ENCODE results near the gene GPC3.

GPC3 gene

DNA sequence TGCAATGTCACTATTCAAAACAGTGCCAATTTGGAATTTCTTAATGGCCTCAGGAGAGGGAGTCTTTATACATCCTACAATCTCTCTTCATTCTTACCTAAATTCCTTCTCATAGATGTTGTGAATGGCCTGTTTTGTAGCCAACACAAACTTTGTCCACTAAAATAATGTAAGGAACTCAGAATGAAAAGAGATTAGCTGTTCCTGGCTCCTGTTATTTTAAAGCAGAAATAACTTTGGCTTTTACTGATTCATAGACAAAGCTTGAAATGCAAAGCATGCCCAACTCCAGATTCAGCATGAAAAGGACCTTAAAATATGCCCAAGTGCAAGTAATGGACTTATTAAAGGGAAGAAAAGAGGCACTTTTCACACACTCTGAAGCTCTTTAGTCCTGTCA lies 424.1 kb downstream of the GPC3 start:
- TF ChIP-seq, protein P1, sequence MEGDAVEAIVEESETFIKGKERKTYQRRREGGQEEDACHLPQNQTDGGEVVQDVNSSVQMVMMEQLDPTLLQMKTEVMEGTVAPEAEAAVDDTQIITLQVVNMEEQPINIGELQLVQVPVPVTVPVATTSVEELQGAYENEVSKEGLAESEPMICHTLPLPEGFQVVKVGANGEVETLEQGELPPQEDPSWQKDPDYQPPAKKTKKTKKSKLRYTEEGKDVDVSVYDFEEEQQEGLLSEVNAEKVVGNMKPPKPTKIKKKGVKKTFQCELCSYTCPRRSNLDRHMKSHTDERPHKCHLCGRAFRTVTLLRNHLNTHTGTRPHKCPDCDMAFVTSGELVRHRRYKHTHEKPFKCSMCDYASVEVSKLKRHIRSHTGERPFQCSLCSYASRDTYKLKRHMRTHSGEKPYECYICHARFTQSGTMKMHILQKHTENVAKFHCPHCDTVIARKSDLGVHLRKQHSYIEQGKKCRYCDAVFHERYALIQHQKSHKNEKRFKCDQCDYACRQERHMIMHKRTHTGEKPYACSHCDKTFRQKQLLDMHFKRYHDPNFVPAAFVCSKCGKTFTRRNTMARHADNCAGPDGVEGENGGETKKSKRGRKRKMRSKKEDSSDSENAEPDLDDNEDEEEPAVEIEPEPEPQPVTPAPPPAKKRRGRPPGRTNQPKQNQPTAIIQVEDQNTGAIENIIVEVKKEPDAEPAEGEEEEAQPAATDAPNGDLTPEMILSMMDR (IDR thresholded peaks at IDR 0.05; ENCODE audit: low read depth, low read length) = no peak
- no peak for DNase-seq (ENCODE audit: extremely low read depth, low read depth)

DNA sequence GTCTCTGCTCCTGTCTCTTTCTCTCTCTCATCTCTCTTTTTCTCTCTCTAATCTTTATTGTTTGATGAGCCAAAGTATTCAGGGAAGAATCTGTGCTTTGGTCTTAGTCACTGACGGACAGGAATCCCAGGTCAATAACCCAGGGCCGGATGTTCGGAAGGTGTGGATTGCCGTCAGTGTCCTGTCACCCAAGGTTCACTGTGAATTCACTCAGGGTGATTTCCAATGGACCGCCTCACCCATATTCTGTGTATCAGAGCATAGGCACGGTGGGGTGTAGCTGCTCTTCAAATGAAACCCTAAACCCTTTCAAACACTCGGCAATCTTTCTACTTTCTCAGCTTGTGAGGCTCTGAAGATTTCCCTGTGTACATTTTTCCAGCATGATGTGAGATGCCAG lies 425.5 kb downstream of the GPC3 start:
- TF ChIP-seq, protein P1 (IDR thresholded peaks at IDR 0.05; ENCODE audit: low read depth, low read length) = no peak
- no peak for DNase-seq (ENCODE audit: extremely low read depth, low read depth)

DNA sequence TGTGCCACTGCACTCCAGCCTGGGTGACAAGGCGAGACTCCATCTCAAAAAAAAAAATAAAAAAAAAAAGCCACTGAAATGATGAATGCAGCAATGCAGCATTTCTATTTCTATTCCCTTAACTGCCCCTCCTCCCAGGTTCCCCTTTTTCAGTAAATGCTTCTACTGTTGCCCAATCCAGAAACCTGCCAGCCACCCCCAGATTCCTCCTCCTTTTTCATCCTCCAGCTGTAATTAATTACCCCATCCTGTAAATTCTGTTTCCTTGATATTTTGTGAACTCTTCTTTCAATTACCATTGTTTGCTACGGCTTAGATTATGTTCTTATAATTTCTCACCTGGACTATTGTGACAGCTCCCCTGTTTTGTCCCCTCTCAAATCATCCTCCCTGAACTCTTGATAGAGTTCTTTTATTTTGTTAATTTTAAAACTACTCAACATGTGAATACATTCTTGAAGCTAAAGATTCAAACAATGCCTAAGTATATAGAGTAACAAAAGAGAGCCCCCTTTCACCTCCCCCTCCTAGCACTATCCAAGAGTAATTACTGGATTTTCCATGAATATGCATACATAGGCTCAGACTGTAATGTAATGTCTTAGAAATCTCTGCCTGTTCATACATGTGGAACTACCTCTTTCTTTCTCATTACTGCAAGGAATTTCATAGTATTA lies 429.5 kb downstream of the GPC3 start:
- DNase-seq (ENCODE audit: extremely low read depth, low read depth) = no peak
- TF ChIP-seq, protein P1 (IDR thresholded peaks at IDR 0.05; ENCODE audit: low read depth, low read length) = no peak

DNA sequence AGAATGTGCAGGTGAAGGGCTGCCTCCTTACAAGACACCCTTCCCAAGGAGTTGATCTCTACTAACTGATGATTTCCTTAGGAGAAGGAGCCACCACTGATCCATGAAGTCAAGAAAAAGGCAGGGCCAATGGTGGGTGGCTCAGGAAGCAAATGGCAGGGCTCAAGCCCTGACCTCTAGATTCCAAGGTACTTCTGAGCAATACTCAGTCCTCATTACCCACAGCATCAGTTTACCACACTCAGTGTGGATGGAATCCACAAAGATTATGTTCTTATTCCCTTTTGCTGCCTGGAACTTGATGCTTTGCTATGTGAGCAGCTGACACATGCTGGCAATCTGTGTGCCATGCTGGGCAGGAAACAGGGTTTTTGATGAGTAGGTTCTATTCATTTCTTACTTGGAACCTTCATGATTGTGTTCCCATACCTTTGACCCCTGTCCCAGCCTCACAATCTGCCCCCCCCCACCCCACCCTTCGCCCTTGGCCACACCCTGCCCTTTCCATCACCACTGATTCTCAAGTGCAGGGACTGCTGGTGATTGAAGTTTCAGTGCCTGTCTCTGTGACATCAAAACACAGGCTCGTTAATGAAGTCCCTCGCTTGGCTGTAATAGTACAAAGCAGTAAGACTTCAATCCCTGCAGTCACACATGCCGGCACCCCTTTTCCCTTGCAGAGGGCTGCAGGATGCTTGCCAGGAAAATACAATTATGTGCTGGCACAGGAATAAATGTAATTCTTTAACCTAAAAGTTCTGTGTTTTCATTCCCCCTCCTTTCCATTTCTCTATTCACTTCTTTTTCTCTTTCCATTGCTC lies 434.5 kb downstream of the GPC3 start:
- TF ChIP-seq, protein P1 (IDR thresholded peaks at IDR 0.05; ENCODE audit: low read depth, low read length) = no peak
- no peak for DNase-seq (ENCODE audit: extremely low read depth, low read depth)

DNA sequence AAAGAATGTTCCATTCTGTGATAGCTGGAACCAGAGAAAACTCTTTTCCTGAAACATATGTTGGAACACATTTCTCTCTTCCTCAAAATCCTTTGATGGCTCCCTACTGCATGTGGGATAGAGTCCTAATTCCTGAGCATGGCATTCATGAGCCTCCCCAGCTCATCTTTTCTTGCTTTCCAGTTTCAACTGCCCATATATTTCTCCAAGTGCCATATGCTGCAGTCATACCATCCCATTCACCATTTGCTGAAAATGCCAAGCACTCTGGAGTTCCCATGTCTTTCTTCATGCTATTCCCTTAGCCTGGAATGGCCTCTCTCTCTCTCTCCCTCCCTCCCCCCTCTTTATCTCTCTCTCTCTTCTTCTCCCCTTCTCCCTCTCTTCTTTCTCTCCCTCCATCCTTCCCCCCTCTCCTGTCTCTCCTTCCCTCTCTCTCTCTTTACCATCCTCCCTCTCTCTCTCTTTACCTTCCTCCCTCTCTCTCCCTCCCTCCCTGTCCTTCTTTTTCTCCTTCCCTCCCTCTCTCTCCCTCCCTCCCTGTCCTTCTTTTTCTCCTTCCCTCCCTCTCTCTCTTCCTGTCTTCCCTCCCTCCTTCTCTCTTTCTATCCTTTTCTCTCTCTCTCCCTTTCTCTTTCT lies 436.0 kb downstream of the GPC3 start:
- TF ChIP-seq, protein P1 (IDR thresholded peaks at IDR 0.05; ENCODE audit: low read depth, low read length) = no peak
- no peak for DNase-seq (ENCODE audit: extremely low read depth, low read depth)

DNA sequence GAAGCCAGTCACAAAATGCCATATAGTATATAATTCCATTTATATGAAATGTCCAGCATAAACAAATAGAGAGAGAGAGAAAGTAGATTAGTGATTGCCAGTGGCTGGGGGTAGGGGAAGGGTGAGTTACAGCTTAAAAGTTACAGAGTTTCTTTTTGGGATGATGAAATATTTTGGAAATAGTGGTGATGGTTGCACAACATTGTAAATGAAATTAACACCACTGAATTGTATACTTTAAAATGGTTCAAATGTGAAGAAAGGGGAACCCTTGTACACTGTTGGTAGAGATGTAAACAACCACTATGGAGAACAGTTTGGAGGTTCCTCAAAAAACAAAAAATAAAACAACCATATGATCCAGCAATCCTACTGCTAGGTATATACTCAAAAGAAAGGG lies 439.0 kb downstream of the GPC3 start:
- TF ChIP-seq, protein P1 (IDR thresholded peaks at IDR 0.05; ENCODE audit: low read depth, low read length) = no peak
- no peak for DNase-seq (ENCODE audit: extremely low read depth, low read depth)

DNA sequence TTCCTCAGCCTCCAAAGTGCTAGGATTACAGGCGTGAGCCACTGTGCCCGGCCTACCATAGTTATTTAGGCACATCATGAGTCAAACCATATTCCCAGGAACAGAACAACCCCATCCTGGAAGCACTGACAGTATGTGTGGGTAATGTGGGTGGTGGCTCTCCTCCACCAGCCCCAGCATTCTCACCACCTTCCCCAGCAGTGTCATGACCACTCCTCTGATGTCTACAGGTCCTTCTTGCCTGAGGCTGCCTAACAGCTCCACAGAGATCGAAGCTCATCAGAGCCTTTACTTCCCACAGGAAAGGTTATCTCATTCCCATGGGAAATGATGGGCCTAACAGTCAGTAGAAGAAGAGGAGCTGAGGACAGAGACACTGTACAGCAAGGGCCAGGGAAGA lies 440.6 kb downstream of the GPC3 start:
- TF ChIP-seq, protein P1 (IDR thresholded peaks at IDR 0.05; ENCODE audit: low read depth, low read length) = no peak
- no peak for DNase-seq (ENCODE audit: extremely low read depth, low read depth)

Measured in AG09319 (cell line).